ENCODE measurements around the gene THBS3.
"Not testable (repeated sequence)": the region's sequence is repeated elsewhere in the genome, so short reads cannot be mapped to it uniquely, and the experiment has no call there.

THBS3 gene

GRCh38 chr1:155202731-155203515 lies 4.8 kb downstream of the THBS3 start:
- DNase-seq (no peak), ATAC-seq (no peak)
- peaks cover 15% of the 10 kb centered on the region for H3K4me1 Mint-ChIP-seq
- no peak overlapping the region for H3K4me3 Mint-ChIP-seq
- H3K27ac Mint-ChIP-seq, result no peak overlapping the region
- H3K27me3 Mint-ChIP-seq, result no peaks in the 10 kb centered on the region
- no peaks in the 10 kb centered on the region for H3K9me3 Mint-ChIP-seq

GRCh38 chr1:155202198-155202597 lies 5.5 kb downstream of the THBS3 start:
- Mint-ChIP-seq H3K27ac (no peak overlapping the region), H3K9me3 (no peaks in the 10 kb centered on the region), H3K27me3 (no peaks in the 10 kb centered on the region), H3K4me1 (peaks cover 7% of the 10 kb centered on the region), H3K4me3 (no peak overlapping the region)
- DNase-seq, result no peak
- ATAC-seq, result no peak

- Mint-ChIP-seq H3K27ac (peak overlapping the region in 1 of 2 donors; percentile 77), H3K27me3 (no peaks in the 10 kb centered on the region), H3K9me3 (no peaks in the 10 kb centered on the region), H3K4me3 (no peak overlapping the region), H3K4me1 (peaks cover 8% of the 10 kb centered on the region)
- DNase-seq (no peak), ATAC-seq (no peak)
These were observed 6.8 kb downstream of the THBS3 start for GRCh38 chr1:155200920-155201319.

GRCh38 chr1:155199792-155200191 lies 7.9 kb downstream of the THBS3 start:
- Mint-ChIP-seq H3K4me3 (no peak overlapping the region), H3K9me3 (no peaks in the 10 kb centered on the region), H3K27me3 (no peaks in the 10 kb centered on the region), H3K27ac (no peak overlapping the region), H3K4me1 (peaks cover 18% of the 10 kb centered on the region)
- DNase-seq (no peak), ATAC-seq (no peak)

GRCh38 chr1:155198547-155198906 lies 9.2 kb downstream of the THBS3 start:
- peaks cover 31% of the 10 kb centered on the region for H3K4me1 Mint-ChIP-seq
- no peak for ATAC-seq
- H3K4me3 Mint-ChIP-seq, result no peak overlapping the region
- no peaks in the 10 kb centered on the region for H3K27me3 Mint-ChIP-seq
- H3K27ac Mint-ChIP-seq, result no peak overlapping the region
- no peak for DNase-seq
- no peaks in the 10 kb centered on the region for H3K9me3 Mint-ChIP-seq

GRCh38 chr1:155197901-155198546 lies 9.7 kb downstream of the THBS3 start:
- no peak overlapping the region for H3K27ac Mint-ChIP-seq
- H3K4me3 Mint-ChIP-seq, result no peak overlapping the region
- peaks cover 36% of the 10 kb centered on the region for H3K4me1 Mint-ChIP-seq
- ATAC-seq (no peak), DNase-seq (no peak)
- no peaks in the 10 kb centered on the region for H3K9me3 Mint-ChIP-seq
- no peaks in the 10 kb centered on the region for H3K27me3 Mint-ChIP-seq

GRCh38 chr1:155196893-155197638 lies 10.6 kb downstream of the THBS3 start:
- Mint-ChIP-seq H3K27ac (no peak overlapping the region), H3K4me1 (peaks cover 46% of the 10 kb centered on the region), H3K9me3 (no peaks in the 10 kb centered on the region), H3K27me3 (no peaks in the 10 kb centered on the region), H3K4me3 (no peak overlapping the region)
- ATAC-seq (no peak), DNase-seq (no peak)

- Mint-ChIP-seq H3K27ac (no peak overlapping the region), H3K27me3 (no peaks in the 10 kb centered on the region), H3K4me1 (peaks cover 48% of the 10 kb centered on the region), H3K4me3 (peak overlapping the region in 1 of 2 donors; percentile 85), H3K9me3 (no peaks in the 10 kb centered on the region)
- DNase-seq (no peak), ATAC-seq (no peak)
These were observed 11.4 kb downstream of the THBS3 start for GRCh38 chr1:155196103-155196892.

- DNase-seq (no peak), ATAC-seq (peak; percentile 1)
- Mint-ChIP-seq H3K27me3 (no peaks in the 10 kb centered on the region), H3K4me1 (peaks cover 48% of the 10 kb centered on the region), H3K27ac (peak overlapping the region; percentile 67 to 96), H3K9me3 (no peaks in the 10 kb centered on the region), H3K4me3 (peak overlapping the region; percentile 85 to 90)
These were observed 12.2 kb downstream of the THBS3 start for GRCh38 chr1:155195201-155196102.

- not testable (repeated sequence) for H3K9me3 Mint-ChIP-seq, H3K27me3 Mint-ChIP-seq, ATAC-seq, DNase-seq
- Mint-ChIP-seq H3K27ac (peak overlapping the region; percentile 98 to 99), H3K4me1 (peaks cover 48% of the 10 kb centered on the region), H3K4me3 (peak overlapping the region; percentile 94 to 95)
These were observed 13.8 kb downstream of the THBS3 start for GRCh38 chr1:155193991-155194240.

- Mint-ChIP-seq H3K4me3 (peak overlapping the region; percentile 94 to 95), H3K4me1 (peaks cover 49% of the 10 kb centered on the region)
These were observed 14.3 kb downstream of the THBS3 start for GRCh38 chr1:155193275-155193990.

GRCh38 chr1:155192346-155193274 lies 15.1 kb downstream of the THBS3 start:
- H3K27me3 Mint-ChIP-seq, result no peaks in the 10 kb centered on the region
- DNase-seq (no peak), ATAC-seq (peak; percentile 8)
- H3K9me3 Mint-ChIP-seq, result no peaks in the 10 kb centered on the region
- H3K4me3 Mint-ChIP-seq, result peak overlapping the region; percentile 94 to 95
- peak overlapping the region; percentile 98 to 99 for H3K27ac Mint-ChIP-seq
- peaks cover 55% of the 10 kb centered on the region for H3K4me1 Mint-ChIP-seq

More at GRCh38 chr1:155193275-155193990, 14.3 kb downstream of the THBS3 start:
- DNase-seq (peak; percentile 88 to 89), ATAC-seq (peak; percentile 67)
- Mint-ChIP-seq H3K9me3 (no peaks in the 10 kb centered on the region), H3K27ac (peak overlapping the region; percentile 98 to 99), H3K27me3 (no peaks in the 10 kb centered on the region)

- Mint-ChIP-seq H3K27me3 (no peaks in the 10 kb centered on the region), H3K4me1 (peaks cover 53% of the 10 kb centered on the region), H3K4me3 (peak overlapping the region; percentile 27 to 52), H3K27ac (peak overlapping the region; percentile 70 to 75), H3K9me3 (no peaks in the 10 kb centered on the region)
- DNase-seq, result no peak
- no peak for ATAC-seq
These were observed 15.8 kb downstream of the THBS3 start for GRCh38 chr1:155191904-155192303.
